Smooth muscle cell of trachea (primary cell): ENCODE measurements around the gene ADGB. TPM values are rescaled to one million over a fixed set of nuclear protein-coding genes. Genes with fewer than 3 reads are reported as not detected.

Source experiments
- total RNA-seq: library from RNA; depleted of rRNA; stranded (reverse); fragments of >200 nt; gene quantifications from 2 replicates; pipeline ENCODE4 v1.2.1, GENCODE V29; 2014

The ADGB gene
- not detected in 2 replicates for total RNA-seq

GRCh38 chr6:146598772-146599405 is at the start of gene ADGB:
ADGB (plus strand) TSS chr6:146598972; CDS start chr6:146599041, 69 bp downstream.

Other genes starting within 250 kb of the ADGB start
- 119 and 125 TPM in 2 replicates for gene RAB32, start 55.1 kb upstream of the ADGB start, total RNA-seq